NCI-H748 (cell line): Measurements from ENCODE around the gene EFNA2.

Experiments used
- DNase-seq: peaks from one replicate; lab custom pipeline; 2025; ENCODE audit not compliant: unreplicated experiment; lab: John Stamatoyannopoulos, UW

EFNA2 gene

GRCh38 chr19:1283207-1283916, 2.3 kb upstream of the EFNA2 start:
- no peak for DNase-seq

GRCh38 chr19:1283917-1284292, 1.8 kb upstream of the EFNA2 start:
- no peak for DNase-seq

- no peak for DNase-seq
These were observed 1.2 kb upstream of the EFNA2 start for GRCh38 chr19:1284293-1284978.

- DNase-seq: no peak
These were observed 515 bp upstream of the EFNA2 start for GRCh38 chr19:1284979-1285736.

- no peak for DNase-seq
These were observed 1.0 kb downstream of the EFNA2 start for GRCh38 chr19:1286487-1287353.

GRCh38 chr19:1287354-1288225, 1.9 kb downstream of the EFNA2 start:
- DNase-seq: peak; percentile 5

- no peak for DNase-seq
These were observed 2.5 kb downstream of the EFNA2 start for GRCh38 chr19:1288226-1288612.

GRCh38 chr19:1288833-1289685, 3.4 kb downstream of the EFNA2 start:
- DNase-seq: no peak

GRCh38 chr19:1289686-1290025, 4.0 kb downstream of the EFNA2 start:
- no peak for DNase-seq

GRCh38 chr19:1290196-1290702, 4.6 kb downstream of the EFNA2 start:
- DNase-seq: no peak

- no peak for DNase-seq
These were observed 5.3 kb downstream of the EFNA2 start for GRCh38 chr19:1290703-1291651.

GRCh38 chr19:1291761-1292418, 6.2 kb downstream of the EFNA2 start:
- DNase-seq: no peak

GRCh38 chr19:1292419-1293151, 6.9 kb downstream of the EFNA2 start:
- no peak for DNase-seq

GRCh38 chr19:1293782-1294604, 8.3 kb downstream of the EFNA2 start:
- DNase-seq: no peak

- no peak for DNase-seq
These were observed 9.0 kb downstream of the EFNA2 start for GRCh38 chr19:1294688-1295087.
